Colon (tissue), 2 donors: Measurements from ENCODE around the gene TRIM49D2.
A peak's percentile ranks its signal among the peaks of the same experiment; 100 is the strongest.
"Not testable (repeated sequence)": the region's sequence is repeated elsewhere in the genome, so short reads cannot be mapped to it uniquely, and the experiment has no call there.

Experiments used
- FAIRE-seq: peaks from 2 replicates; lab custom pipeline; 2012; peaks lifted over from hg19 to GRCh38; lab: Jason Lieb, UNC
- donor health status: control.
- donor health status: control.

TRIM49D2 gene

GRCh38 chr11:89923764-89924163 is at the start of gene TRIM49D2:
TSS of gene TRIM49D2 (plus strand) at chr11:89924064. CDS start at chr11:89926762, 2,698 bp downstream.
- not testable (repeated sequence) for FAIRE-seq

DNA sequence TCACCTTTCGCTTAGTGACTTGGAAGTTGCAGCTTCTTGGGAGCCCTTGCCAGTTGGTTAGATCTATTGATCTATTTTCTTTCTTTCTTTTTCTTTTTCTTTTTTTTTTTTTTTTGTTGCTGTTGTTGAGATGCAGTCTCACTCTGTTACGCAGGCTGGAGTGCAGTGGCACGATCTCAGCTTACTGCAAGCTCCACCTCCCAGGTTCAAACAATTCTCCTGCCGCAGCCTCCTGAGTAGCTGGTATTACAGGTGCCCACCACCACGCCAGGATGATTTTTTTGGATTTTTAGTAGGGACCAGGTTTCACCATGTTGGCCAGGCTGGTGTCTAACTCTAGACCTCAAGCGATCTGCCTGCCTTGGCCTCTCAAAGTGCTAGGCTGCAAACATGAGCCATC is 46.4 kb upstream of the TRIM49D2 start:
- FAIRE-seq = not testable (repeated sequence)

- FAIRE-seq = peak; percentile 14
These were observed 30.6 kb upstream of the TRIM49D2 start for GRCh38 chr11:89893245-89893644.

DNA sequence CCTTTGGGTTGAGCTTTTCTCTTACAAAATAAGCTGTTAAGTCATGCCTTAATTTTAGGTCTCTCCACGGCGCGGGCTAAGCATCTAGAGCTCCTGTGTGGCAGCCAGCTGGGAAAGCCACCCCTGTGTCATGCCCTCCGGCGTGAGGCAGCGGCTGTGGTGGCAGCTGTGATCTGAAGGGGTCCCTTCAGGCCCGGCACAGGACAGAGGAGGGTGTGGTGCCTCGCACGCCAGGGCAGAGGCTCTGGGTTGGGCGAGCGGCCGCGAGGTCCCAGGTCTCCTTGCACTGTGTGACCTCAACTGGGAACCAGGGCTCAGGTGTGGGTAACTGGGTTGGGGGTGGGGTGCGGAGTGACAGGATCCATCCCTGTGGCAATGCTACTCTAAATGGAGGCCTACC is 23.1 kb upstream of the TRIM49D2 start:
- FAIRE-seq = not testable (repeated sequence)

DNA sequence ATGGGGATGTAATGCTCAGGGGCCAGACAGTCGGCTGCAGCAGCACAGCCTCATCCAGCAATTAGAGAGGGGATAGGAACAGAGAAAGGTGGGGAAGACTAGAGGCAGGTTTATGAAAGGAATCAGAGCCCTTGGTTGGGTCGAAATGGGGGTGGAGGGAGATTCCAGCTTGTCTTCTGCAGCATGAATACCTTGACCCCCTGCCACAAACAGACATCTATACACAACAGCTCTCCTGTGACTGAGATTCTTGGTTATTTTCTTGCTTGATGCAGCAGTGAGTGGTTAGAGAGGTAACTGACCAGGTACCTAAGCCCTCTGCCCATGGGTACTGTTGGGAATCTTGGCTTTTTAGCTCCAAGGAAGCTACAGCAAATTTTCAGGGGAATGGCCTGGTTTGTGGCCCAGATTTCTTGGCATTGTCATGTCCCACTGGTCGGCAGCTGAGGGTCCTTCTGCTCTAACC is 1.6 kb upstream of the TRIM49D2 start, which contains the start of gene TRIM49D1:
TSS of gene TRIM49D1 (minus strand) at position 51 of the 466 bp plus-strand sequence. CDS start 4,535 bp downstream, outside the sequence.
- FAIRE-seq = no peak

DNA sequence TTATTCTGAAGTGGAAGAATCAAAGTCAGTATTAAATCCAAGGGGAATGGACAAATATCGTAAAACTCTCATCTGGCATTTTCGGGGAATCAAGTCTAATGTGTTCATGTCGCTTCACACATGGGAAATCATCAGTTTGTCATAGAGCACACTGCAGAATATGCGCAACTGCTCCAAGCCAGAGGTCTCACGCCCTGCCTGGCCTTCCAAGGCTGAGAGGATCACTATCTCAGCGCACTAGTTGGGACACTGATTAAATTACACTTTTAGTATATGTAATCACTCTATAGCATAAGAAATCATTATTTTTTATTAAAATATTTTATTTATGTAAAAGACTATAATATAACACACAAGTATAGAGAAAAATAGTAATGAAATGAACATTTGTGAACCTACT is 37.0 kb downstream of the TRIM49D2 start:
- not testable (repeated sequence) for FAIRE-seq

GRCh38 chr11:89965737-89966136 is 41.9 kb downstream of the TRIM49D2 start, which contains the start of gene TRIM64:
TSS of gene TRIM64 (plus strand) at chr11:89966037. CDS start at chr11:89968504, 2,467 bp downstream.
- not testable (repeated sequence) for FAIRE-seq
